Thyroid gland (tissue), 4 donors: ENCODE results near the gene ZNF462. TPM values are rescaled to one million over a fixed set of nuclear protein-coding genes. Genes with fewer than 3 reads are reported as not detected.
A peak's percentile ranks its signal among the peaks of the same experiment; 100 is the strongest.

Experiments
- DNase-seq, 2 donors: peaks; one replicate each; pipeline ENCODE4 v3.0.0-alpha.2; 2019
- H3K27ac ChIP-seq, 3 donors: fragments of 200-600 bp; sonication (generic); 1 replicate in 2 of 3; 2 replicates in 1 of 3; pipeline ENCODE4 v1.5.1; 2016 to 2019; ENCODE audit warnings: mild to moderate bottlenecking in 1 of 3, moderate library complexity in 1 of 3
- H3K27me3 ChIP-seq: fragments of 200-600 bp; sonication (generic); one replicate; pipeline ENCODE4 v1.5.1; 2019
- H3K36me3 ChIP-seq, 2 donors: fragments of 200-600 bp; sonication (generic); one replicate each; pipeline ENCODE4 v1.5.1; 2016 to 2019
- H3K4me1 ChIP-seq, 2 donors: fragments of 200-600 bp; sonication (generic); one replicate each; pipeline ENCODE4 v1.5.1; 2017 to 2019
- H3K4me3 ChIP-seq, 3 donors: fragments of 200-600 bp; sonication (generic); replicated peaks in 1 of 3; 1 replicate in 2 of 3; 2 replicates in 1 of 3; pipeline ENCODE4 v1.5.1; 2016; ENCODE audit warnings: mild to moderate bottlenecking in 1 of 3
- H3K9me3 ChIP-seq: fragments of 200-600 bp; sonication (generic); one replicate; pipeline ENCODE4 v1.5.1; 2017
- CTCF ChIP-seq, 6 experiments: fragments of 200-600 bp in 3 of 6; fragments of 450-650 bp in 3 of 6; sonication (generic) in 3 of 6; IDR thresholded peaks; one replicate each; pipeline ENCODE4 v1.5.1; 2016 to 2019; ENCODE audit warnings: antibody characterized with exemption in 6 of 6, mild to moderate bottlenecking in 2 of 6, inconsistent platforms in 1 of 6, moderate library complexity in 1 of 6
- POLR2A ChIP-seq, 2 donors: fragments of 450-650 bp; IDR thresholded peaks; one replicate each; pipeline ENCODE4 v1.6.1; 2017; ENCODE audit warnings: antibody characterized with exemption in 2 of 2, mild to moderate bottlenecking in 2 of 2, moderate library complexity in 1 of 2
- WGBS, 2 donors: methylation state at CpG; one replicate each; pipeline ENCODE4 v1.1.5; 2017; 5-methylcytosine and 5-hydroxymethylcytosine counted together
- intact Hi-C: fragments of 100-400 bp; cut with DNase I; formaldehyde crosslinking; loops from one replicate; pipeline ENCODE4 v1.15.1; 2023
- total RNA-seq, 4 donors: library from RNA; depleted of rRNA; stranded (reverse); fragments of >200 nt; gene quantifications; one replicate each; pipeline ENCODE4 v1.2.3, GENCODE V29; 2016

The ZNF462 gene
- total RNA-seq, 4 donors from 2014 or later: 33.3 to 60.4 (median 46.3) TPM

GRCh38 chr9:106878934-106879333 is 16.0 kb downstream of the ZNF462 start:
- H3K27ac ChIP-seq: peak overlapping the region; percentile 77 to 91 (median 88)
- no peaks in the 10 kb centered on the region for H3K9me3 ChIP-seq
- H3K36me3 ChIP-seq: no peaks in the 10 kb centered on the region
- peak; percentile 68 to 77 for DNase-seq
- intact Hi-C loops: no loop called here
- peaks cover 56 to 82% of the 10 kb centered on the region in 2 donors for H3K4me1 ChIP-seq
- peak in 1 of 2 donors; percentile 64 for TF ChIP-seq POLR2A (IDR thresholded peaks at IDR 0.05)
- TF ChIP-seq CTCF (IDR thresholded peaks at IDR 0.05): no peak
- WGBS, 2 donors: 20 to 23% methylated on average over 4 of the region's 4 CpGs
- no peaks in the 10 kb centered on the region for H3K27me3 ChIP-seq
- H3K4me3 ChIP-seq: no peak overlapping the region

DNA sequence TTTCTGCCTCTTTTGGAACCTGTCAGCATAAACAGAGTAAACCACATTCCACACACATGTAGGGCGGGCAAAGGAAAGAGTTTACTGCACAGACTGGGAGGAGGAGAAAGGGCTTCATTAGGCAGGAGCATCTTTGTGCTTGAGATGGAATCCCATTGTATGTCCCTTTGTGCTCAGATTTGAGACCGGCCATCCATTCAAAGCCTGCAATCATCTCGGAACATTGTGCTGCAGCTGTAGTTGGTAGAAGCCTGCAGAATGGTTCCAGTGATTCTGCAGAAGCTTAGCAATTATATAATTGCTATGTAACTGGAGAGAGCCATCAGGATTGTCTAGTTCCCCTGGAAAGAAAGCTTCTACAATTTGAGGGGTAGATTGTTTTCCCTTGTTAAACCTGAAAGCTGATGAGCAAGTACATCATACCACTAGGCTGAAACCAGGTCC is 16.5 kb downstream of the ZNF462 start:
- Histone ChIP-seq H3K4me3 (no peak overlapping the region), H3K4me1 (peaks cover 61 to 84% of the 10 kb centered on the region in 2 donors), H3K36me3 (no peaks in the 10 kb centered on the region), H3K27me3 (no peaks in the 10 kb centered on the region), H3K9me3 (no peaks in the 10 kb centered on the region), H3K27ac (peak overlapping the region; percentile 63 to 91 (median 88))
- 59 to 65% methylated on average over 3 of the region's 3 CpGs for WGBS, 2 donors
- intact Hi-C loops: no loop called here
- DNase-seq: no peak
- TF ChIP-seq CTCF (IDR thresholded peaks at IDR 0.05): no peak
- TF ChIP-seq POLR2A (IDR thresholded peaks at IDR 0.05): no peak

- Histone ChIP-seq H3K9me3 (no peaks in the 10 kb centered on the region), H3K27me3 (no peaks in the 10 kb centered on the region), H3K36me3 (no peaks in the 10 kb centered on the region), H3K4me1 (peaks cover 68 to 88% of the 10 kb centered on the region in 2 donors), H3K4me3 (no peak overlapping the region), H3K27ac (peak overlapping the region; percentile 63 to 91 (median 88))
- intact Hi-C loops: no loop called here
- WGBS, 2 donors: 60 to 75% methylated on average over 5 of the region's 5 CpGs
- TF ChIP-seq POLR2A (IDR thresholded peaks at IDR 0.05) (peak in 1 of 2 donors; percentile 60), CTCF (IDR thresholded peaks at IDR 0.05) (no peak)
- DNase-seq: peak; percentile 58 to 61
Measured at GRCh38 chr9:106880081-106880480, 17.1 kb downstream of the ZNF462 start.

DNA sequence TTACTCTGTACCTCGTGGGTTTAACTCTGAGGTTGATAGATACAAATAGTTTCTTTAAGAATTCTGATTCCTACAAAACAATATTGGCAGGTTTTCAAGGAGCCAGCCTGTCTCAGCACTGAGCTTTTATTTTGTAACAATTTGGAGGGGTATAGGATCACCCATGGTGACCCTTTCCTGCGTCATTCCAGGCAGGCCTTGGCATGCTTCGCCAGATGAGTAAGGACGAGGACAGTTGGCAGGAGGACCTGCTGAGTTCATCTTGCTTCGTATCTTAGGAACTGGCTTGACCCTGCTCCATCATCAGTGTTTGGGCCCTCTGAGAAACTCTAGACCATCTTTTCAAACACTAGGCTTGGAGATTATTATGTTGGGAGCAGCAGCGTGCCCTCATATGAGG is 17.9 kb downstream of the ZNF462 start:
- H3K4me3 ChIP-seq: no peak overlapping the region
- H3K9me3 ChIP-seq: no peaks in the 10 kb centered on the region
- 59 to 71% methylated on average over 6 of the region's 6 CpGs for WGBS, 2 donors
- TF ChIP-seq POLR2A (IDR thresholded peaks at IDR 0.05) (no peak), CTCF (IDR thresholded peaks at IDR 0.05) (no peak)
- DNase-seq: no peak
- intact Hi-C loops: no loop called here
- no peaks in the 10 kb centered on the region for H3K36me3 ChIP-seq
- peak overlapping the region; percentile 63 to 91 (median 88) for H3K27ac ChIP-seq
- no peaks in the 10 kb centered on the region for H3K27me3 ChIP-seq
- peaks cover 75 to 90% of the 10 kb centered on the region in 2 donors for H3K4me1 ChIP-seq

DNA sequence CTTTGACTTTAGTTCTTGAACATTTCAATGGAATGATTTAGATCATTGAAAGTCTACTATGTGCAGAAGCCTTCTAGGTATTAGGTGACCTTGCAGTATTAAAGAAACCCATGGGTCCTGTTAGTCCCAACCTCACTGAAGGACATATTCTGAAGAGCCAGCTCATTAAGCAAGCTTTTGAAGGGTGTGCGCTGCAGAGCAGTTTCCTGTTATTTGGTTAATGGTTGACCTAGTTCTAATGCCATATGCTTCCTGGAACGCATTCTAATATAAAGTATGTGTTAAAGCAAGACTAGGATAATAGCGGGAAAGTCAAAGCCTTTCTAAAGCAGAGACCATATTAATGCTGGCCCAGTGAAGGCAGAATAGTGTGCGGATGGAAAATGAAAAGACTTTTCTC is 20.1 kb downstream of the ZNF462 start:
- Histone ChIP-seq H3K4me1 (peaks cover 70 to 83% of the 10 kb centered on the region in 2 donors), H3K27ac (peak overlapping the region in 1 of 3 donors; percentile 50)

More for the DNA sequence above, 20.1 kb downstream of the ZNF462 start:
- H3K36me3 ChIP-seq: no peaks in the 10 kb centered on the region
- DNase-seq: no peak
- H3K9me3 ChIP-seq: no peaks in the 10 kb centered on the region
- intact Hi-C loops: no loop called here
- H3K27me3 ChIP-seq: no peaks in the 10 kb centered on the region
- no peak overlapping the region for H3K4me3 ChIP-seq
- TF ChIP-seq POLR2A (IDR thresholded peaks at IDR 0.05) (no peak), CTCF (IDR thresholded peaks at IDR 0.05) (no peak)
- WGBS, 2 donors: 83 to 94% methylated on average over 4 of the region's 4 CpGs
